SJCRH30 (cell line): Measurements from ENCODE around the gene TRIM63. TPM values are rescaled to one million over a fixed set of nuclear protein-coding genes. Genes with fewer than 3 reads are reported as not detected.
A peak's percentile ranks its signal among the peaks of the same experiment; 100 is the strongest.
"Not testable (repeated sequence)": the region's sequence is repeated elsewhere in the genome, so short reads cannot be mapped to it uniquely, and the experiment has no call there.

Experiments
- DNase-seq, 2 experiments: peaks; one replicate each; pipeline ENCODE4 v3.0.0-alpha.2; 2015 to 2020
- H3K27ac ChIP-seq: fragments of 250-450 bp; sonication (Bioruptor Pico); 2 replicates; pipeline ENCODE4 v1.5.1; 2020; ENCODE audit warnings: mild to moderate bottlenecking, moderate library complexity
- H3K27me3 ChIP-seq: fragments of 250-450 bp; sonication (Bioruptor Pico); 2 replicates; pipeline ENCODE4 v1.5.1; 2020; ENCODE audit warnings: mild to moderate bottlenecking, moderate library complexity
- H3K36me3 ChIP-seq: fragments of 250-450 bp; sonication (Bioruptor Pico); 2 replicates; pipeline ENCODE4 v1.5.1; 2020; ENCODE audit warnings: mild to moderate bottlenecking, moderate library complexity
- H3K4me1 ChIP-seq: fragments of 250-450 bp; sonication (Bioruptor Pico); 2 replicates; pipeline ENCODE4 v1.5.1; 2020; ENCODE audit warnings: mild to moderate bottlenecking, moderate library complexity
- H3K4me3 ChIP-seq: fragments of 250-450 bp; sonication (Bioruptor Pico); 2 replicates; pipeline ENCODE4 v1.5.1; 2020; ENCODE audit warnings: mild to moderate bottlenecking, moderate library complexity
- H3K9me3 ChIP-seq: fragments of 250-450 bp; sonication (Bioruptor Pico); replicated peaks from 2 replicates; pipeline ENCODE4 v1.5.1; 2020; ENCODE audit warnings: mild to moderate bottlenecking, moderate library complexity
- total RNA-seq: library from RNA; depleted of rRNA; stranded (reverse); fragments of >200 nt; shearing (Covaris generic); gene quantifications from 2 replicates; pipeline ENCODE4 v1.2.3, GENCODE V29; 2014; rRNA removed

TRIM63 gene
- not detected in 2 replicates for total RNA-seq

GRCh38 chr1:26067432-26067911, at the start of gene TRIM63:
TRIM63 (minus strand) TSS chr1:26067630; CDS start chr1:26067494, 136 bp downstream.
- no peak within 1 kb of the TSS for H3K27ac ChIP-seq
- H3K4me1 ChIP-seq: no peaks in the 10 kb centered on the region
- H3K36me3 ChIP-seq: no peaks in the 10 kb centered on the region
- peak; percentile 16 to 22 for DNase-seq
- H3K4me3 ChIP-seq: no peak within 1 kb of the TSS
- H3K9me3 ChIP-seq: no peaks in the 10 kb centered on the region
- H3K27me3 ChIP-seq: peaks cover 32% of the 10 kb centered on the region

- Histone ChIP-seq H3K4me1 (0 out of 2 replicates have a peak, but pooled peaks cover 3% of the 10 kb centered on the region), H3K27ac (no peak overlapping the region), H3K27me3 (no peaks in the 10 kb centered on the region), H3K4me3 (no peak overlapping the region), H3K36me3 (peaks cover 13% of the 10 kb centered on the region; the same call in 1 of the 2 replicates), H3K9me3 (no peaks in the 10 kb centered on the region)
- no peak for DNase-seq
These were observed 46.9 kb upstream of the TRIM63 start for GRCh38 chr1:26114165-26114927.

- H3K36me3 ChIP-seq: peaks cover 6% of the 10 kb centered on the region; the same call in 1 of the 2 replicates
- H3K27me3 ChIP-seq: no peaks in the 10 kb centered on the region
- H3K4me1 ChIP-seq: 0 out of 2 replicates have a peak, but pooled peaks cover 3% of the 10 kb centered on the region
- DNase-seq: no peak
- H3K4me3 ChIP-seq: peak overlapping the region; percentile 79
- no peak overlapping the region; the same call in 1 of the 2 replicates for H3K27ac ChIP-seq
- no peaks in the 10 kb centered on the region for H3K9me3 ChIP-seq
These were observed 45.0 kb upstream of the TRIM63 start for GRCh38 chr1:26112407-26112775.

GRCh38 chr1:26111530-26112406, 44.3 kb upstream of the TRIM63 start, which contains the start of gene PDIK1L:
PDIK1L (plus strand) TSS chr1:26111824; CDS start chr1:26114309, 2,485 bp downstream.
- H3K36me3 ChIP-seq: peaks cover 6% of the 10 kb centered on the region; the same call in 1 of the 2 replicates

GRCh38 chr1:26110731-26111529, 43.5 kb upstream of the TRIM63 start:
- peaks cover 6% of the 10 kb centered on the region; the same call in 1 of the 2 replicates for H3K36me3 ChIP-seq
- H3K9me3 ChIP-seq: no peaks in the 10 kb centered on the region
- DNase-seq: peak; percentile 75 to 80
- 0 out of 2 replicates have a peak, but pooled peaks cover 3% of the 10 kb centered on the region for H3K4me1 ChIP-seq
- peak overlapping the region; percentile 47 for H3K27ac ChIP-seq
- H3K27me3 ChIP-seq: peaks cover 2% of the 10 kb centered on the region; the same call in 1 of the 2 replicates
- H3K4me3 ChIP-seq: peak overlapping the region; percentile 79

More at GRCh38 chr1:26111530-26112406, 44.3 kb upstream of the TRIM63 start, which contains the start of gene PDIK1L:
- Histone ChIP-seq H3K27me3 (no peaks in the 10 kb centered on the region), H3K9me3 (no peaks in the 10 kb centered on the region), H3K27ac (peak within 1 kb of the TSS; percentile 47), H3K4me1 (0 out of 2 replicates have a peak, but pooled peaks cover 3% of the 10 kb centered on the region), H3K4me3 (peak within 1 kb of the TSS; percentile 79)
- peak; percentile 92 to 95 for DNase-seq

- Histone ChIP-seq H3K4me1 (0 out of 2 replicates have a peak, but pooled peaks cover 3% of the 10 kb centered on the region), H3K4me3 (no peak overlapping the region), H3K9me3 (no peaks in the 10 kb centered on the region), H3K27me3 (peaks cover 3% of the 10 kb centered on the region; the same call in 1 of the 2 replicates), H3K36me3 (no peaks in the 10 kb centered on the region), H3K27ac (no peak overlapping the region)
- DNase-seq: no peak
These were observed 42.1 kb upstream of the TRIM63 start for GRCh38 chr1:26109229-26110164.

GRCh38 chr1:26105226-26105548, 37.8 kb upstream of the TRIM63 start:
- H3K36me3 ChIP-seq, H3K9me3 ChIP-seq, H3K27ac ChIP-seq, H3K4me1 ChIP-seq, DNase-seq, H3K27me3 ChIP-seq, H3K4me3 ChIP-seq: not testable (repeated sequence)

- Histone ChIP-seq H3K36me3 (no peaks in the 10 kb centered on the region), H3K4me3 (no peak overlapping the region), H3K27me3 (peaks cover 9% of the 10 kb centered on the region), H3K4me1 (peaks cover 2% of the 10 kb centered on the region; the same call in 1 of the 2 replicates), H3K9me3 (no peaks in the 10 kb centered on the region), H3K27ac (no peak overlapping the region)
- DNase-seq: no peak
These were observed 35.1 kb upstream of the TRIM63 start for GRCh38 chr1:26102526-26102925.

GRCh38 chr1:26102119-26102518, 34.7 kb upstream of the TRIM63 start:
- DNase-seq: no peak
- Histone ChIP-seq H3K4me1 (peaks cover 2% of the 10 kb centered on the region; the same call in 1 of the 2 replicates), H3K9me3 (no peaks in the 10 kb centered on the region), H3K27ac (no peak overlapping the region), H3K36me3 (no peaks in the 10 kb centered on the region), H3K27me3 (peaks cover 9% of the 10 kb centered on the region), H3K4me3 (no peak overlapping the region)

GRCh38 chr1:26100204-26100603, 32.8 kb upstream of the TRIM63 start:
- not testable (repeated sequence) for DNase-seq, H3K4me1 ChIP-seq

GRCh38 chr1:26099780-26100179, 32.4 kb upstream of the TRIM63 start:
- no peak overlapping the region for H3K4me3 ChIP-seq
- H3K27ac ChIP-seq: no peak overlapping the region
- H3K36me3 ChIP-seq: no peaks in the 10 kb centered on the region
- no peaks in the 10 kb centered on the region for H3K9me3 ChIP-seq
- DNase-seq: no peak
- peaks cover 9% of the 10 kb centered on the region; the same call in 1 of the 2 replicates for H3K27me3 ChIP-seq
- peaks cover 2% of the 10 kb centered on the region; the same call in 1 of the 2 replicates for H3K4me1 ChIP-seq

More at GRCh38 chr1:26100204-26100603, 32.8 kb upstream of the TRIM63 start:
- not testable (repeated sequence) for H3K4me3 ChIP-seq, H3K9me3 ChIP-seq, H3K36me3 ChIP-seq, H3K27ac ChIP-seq, H3K27me3 ChIP-seq

- H3K4me1 ChIP-seq: peaks cover 11% of the 10 kb centered on the region
These were observed 31.2 kb upstream of the TRIM63 start for GRCh38 chr1:26098602-26099001.

GRCh38 chr1:26097696-26098095, 30.3 kb upstream of the TRIM63 start:
- peaks cover 11% of the 10 kb centered on the region for H3K4me1 ChIP-seq
- no peak overlapping the region for H3K4me3 ChIP-seq
- H3K27me3 ChIP-seq: peaks cover 6% of the 10 kb centered on the region; the same call in 1 of the 2 replicates
- H3K9me3 ChIP-seq: no peaks in the 10 kb centered on the region
- no peak for DNase-seq
- no peaks in the 10 kb centered on the region for H3K36me3 ChIP-seq
- no peak overlapping the region for H3K27ac ChIP-seq

More at GRCh38 chr1:26098602-26099001, 31.2 kb upstream of the TRIM63 start:
- Histone ChIP-seq H3K27ac (no peak overlapping the region), H3K27me3 (peaks cover 9% of the 10 kb centered on the region; the same call in 1 of the 2 replicates), H3K36me3 (no peaks in the 10 kb centered on the region), H3K9me3 (no peaks in the 10 kb centered on the region), H3K4me3 (no peak overlapping the region)
- DNase-seq: no peak
